Endothelial cell of umbilical vein (primary cell): Measurements from ENCODE around the gene LKAAEAR1. TPM values are rescaled to one million over a fixed set of nuclear protein-coding genes. Genes with fewer than 3 reads are reported as not detected.
A peak's percentile ranks its signal among the peaks of the same experiment; 100 is the strongest.

Experiments
- BruUV-seq: library from RNA; stranded (reverse); fragments of 400-500 nt; replicated peaks from 2 replicates; lab custom pipeline; 2021; lab: Mats Ljungman, UMichigan
- CTCF ChIA-PET: fragments of 300-600, 350-600 bp; sonication (Branson Sonifier 250); formaldehyde crosslinking; loops from one replicate; lab custom pipeline; 2021; ENCODE audit warnings: antibody characterized with exemption, inconsistent platforms; lab: Charles Lee
- POLR2A ChIA-PET: fragments of 300-600, 350-600 bp; sonication (Branson Sonifier 250); formaldehyde crosslinking; loops from one replicate; lab custom pipeline; 2021; ENCODE audit warnings: antibody characterized with exemption, inconsistent platforms; lab: Charles Lee
- DNase-seq: peaks from one replicate; pipeline ENCODE4 v3.0.0-alpha.2; 2011; ENCODE audit warnings: low read depth, low spot score
- FAIRE-seq: peaks from 2 replicates; lab custom pipeline; 2011; peaks lifted over from hg19 to GRCh38; lab: Jason Lieb, UNC
- H2AFZ ChIP-seq: 2 replicates; pipeline ENCODE4 v1.6.0; 2012; ENCODE audit warnings: low read depth, low read length, control low read depth, inconsistent platforms
- H3K27ac ChIP-seq: 2 replicates; pipeline ENCODE4 v1.5.1; 2011; ENCODE audit warnings: low read depth, mild to moderate bottlenecking, control low read depth, low read length, moderate library complexity; ENCODE audit not compliant: insufficient read depth
- H3K27me3 ChIP-seq, 2 experiments: 2 replicates each; pipeline versions ENCODE4 v1.6.0 to v1.6.1; 2011; ENCODE audit warnings: low read length in 2 of 2, mixed read lengths in 1 of 2; ENCODE audit not compliant: control insufficient read depth in 2 of 2, insufficient read depth in 2 of 2
- H3K36me3 ChIP-seq, 2 experiments: 2 replicates in 1 of 2; 3 replicates in 1 of 2; pipeline ENCODE4 v1.5.1; 2011; ENCODE audit warnings: low read length in 2 of 2, mild to moderate bottlenecking in 1 of 2, moderate library complexity in 1 of 2; ENCODE audit not compliant: control insufficient read depth in 2 of 2, insufficient read depth in 2 of 2; ENCODE audit errors: extremely low read depth in 1 of 2
- H3K4me1 ChIP-seq: 3 replicates; pipeline ENCODE4 v1.5.1; 2011; ENCODE audit warnings: mild to moderate bottlenecking, low read length; ENCODE audit not compliant: control insufficient read depth, insufficient read depth; ENCODE audit errors: extremely low read depth
- H3K4me2 ChIP-seq: 2 replicates; pipeline ENCODE4 v1.6.1; 2011; ENCODE audit warnings: low read length, control low read depth, mixed read lengths; ENCODE audit not compliant: insufficient read depth
- H3K4me3 ChIP-seq, 3 experiments: fragments of 200-600 bp in 1 of 3; sonication (generic), shearing (Covaris generic) in 1 of 3; replicated peaks in 1 of 3; 2 replicates each; pipeline ENCODE4 v1.5.1; 2011 to 2016; ENCODE audit warnings: control low read depth in 3 of 3, low read length in 3 of 3, mild to moderate bottlenecking in 2 of 3, inconsistent platforms in 1 of 3, low read depth in 1 of 3, moderate library complexity in 1 of 3; ENCODE audit not compliant: insufficient read depth in 1 of 3
- H3K79me2 ChIP-seq: 2 replicates; pipeline ENCODE4 v1.6.0; 2012; ENCODE audit warnings: low read length, inconsistent platforms; ENCODE audit not compliant: control insufficient read depth, insufficient read depth
- H3K9ac ChIP-seq: replicated peaks from 2 replicates; pipeline ENCODE3; 2011; ENCODE audit warnings: low read length, control low read depth; ENCODE audit not compliant: insufficient read depth; ENCODE audit errors: extremely low read depth
- H3K9me1 ChIP-seq: replicated peaks from 3 replicates; pipeline ENCODE4 v1.6.0; 2011; ENCODE audit warnings: mild to moderate bottlenecking, low read length; ENCODE audit not compliant: control insufficient read depth, insufficient read depth; ENCODE audit errors: extremely low read depth
- H3K9me3 ChIP-seq: replicated peaks from 2 replicates; pipeline ENCODE4 v1.5.1; 2012; ENCODE audit warnings: low read length, inconsistent platforms; ENCODE audit not compliant: control insufficient read depth, insufficient read depth
- H4K20me1 ChIP-seq: replicated peaks from 2 replicates; pipeline ENCODE3; 2011; ENCODE audit warnings: mild to moderate bottlenecking, low read length; ENCODE audit not compliant: control insufficient read depth, insufficient read depth; ENCODE audit errors: extremely low read depth
- EZH2 ChIP-seq: IDR thresholded peaks from 2 replicates; pipeline ENCODE4 v1.6.1; 2012; ENCODE audit warnings: borderline replicate concordance, low read depth, mild to moderate bottlenecking, moderate library complexity, low read length, inconsistent platforms; ENCODE audit not compliant: severe bottlenecking
- FOS ChIP-seq: IDR thresholded peaks from 2 replicates; pipeline ENCODE4 v1.6.1; 2011; ENCODE audit warnings: mild to moderate bottlenecking, low read length, moderate library complexity, borderline replicate concordance; ENCODE audit not compliant: insufficient read depth
- GATA2 ChIP-seq: IDR thresholded peaks from 2 replicates; pipeline ENCODE4 v1.7.0; 2011; ENCODE audit warnings: low read depth, mild to moderate bottlenecking, moderate library complexity, mixed read lengths, low read length; ENCODE audit not compliant: insufficient read length, insufficient read depth
- MAX ChIP-seq: IDR thresholded peaks from 2 replicates; pipeline ENCODE4 v1.6.1; 2011; ENCODE audit not compliant: insufficient read depth, insufficient read length
- MYC ChIP-seq: IDR thresholded peaks from one replicate; pipeline ENCODE4 v1.6.1; 2011; ENCODE audit warnings: mild to moderate bottlenecking, low read depth, low read length
- POLR2AphosphoS5 ChIP-seq: IDR thresholded peaks from 2 replicates; pipeline ENCODE4 v1.6.1; 2012; ENCODE audit warnings: low read depth, mild to moderate bottlenecking, control low read depth, low read length, moderate library complexity; ENCODE audit not compliant: insufficient read depth
- dilution Hi-C: fragments of 300-500 bp; cut with MboI; formaldehyde crosslinking; loops from one replicate; pipeline ENCODE4 v1.15.0; 2019; ENCODE audit warnings: low sequenced_read_pairs; ENCODE audit not compliant: extremely low pct_ligation_motif_present
- intact Hi-C: fragments of 100-400 bp; cut with micrococcal nuclease; formaldehyde crosslinking; loops from one replicate; pipeline ENCODE4 v1.10.0; 2022
- polyA plus RNA-seq, 4 experiments: library from polyadenylated mRNA; depleted of rRNA in 3 of 4; stranded (reverse) in 3 of 4; unstranded in 1 of 4; fragments of >200 nt; gene quantifications; 2 replicates each; pipeline versions ENCODE4 v1.2.1 to v1.2.3, GENCODE V29; 2011 to 2012; ENCODE audit warnings: missing spikeins in 1 of 4
- total RNA-seq: library from RNA; stranded (reverse); gene quantifications from 2 replicates; pipeline ENCODE4 v1.2.3, GENCODE V29; 2021

The LKAAEAR1 gene
- total and polyA plus RNA-seq, 2 donors (not counting 3 experiments of a cell fraction or from before 2014, with no cell fraction given) = 0.29 TPM; not detected in 1

GRCh38 chr20:64056889-64057627 lies 27.1 kb downstream of the LKAAEAR1 start:
- FAIRE-seq = no peak
- H3K4me2 ChIP-seq = no peak overlapping the region
- no peaks in the 10 kb centered on the region for H3K36me3 ChIP-seq
- H4K20me1 ChIP-seq = no peaks in the 10 kb centered on the region
- ChIA-PET POLR2A (interaction anchor here (0.7 to 1.9 kb wide), 4 partner anchors 10 to 77 kb away, joined by 3 to 9 read pairs (median 4); no protein-coding TSS in a partner anchor), CTCF (interaction anchor here (0.6 to 15.2 kb wide), 18 partner anchors 8 to 748 kb away, joined by 3 to 412 read pairs (median 5); partner anchors contain the start of genes C20orf204, OPRL1, PRPF6 and PTK6)
- peaks cover 56% of the 10 kb centered on the region for H3K4me1 ChIP-seq
- no peaks in the 10 kb centered on the region for H3K9me3 ChIP-seq
- H3K27ac ChIP-seq = peak overlapping the region; percentile 40
- TF ChIP-seq MAX (no peak), GATA2 (no peak), MYC (no peak), EZH2 (no peak), FOS (no peak), POLR2AphosphoS5 (no peak)
- H3K9me1 ChIP-seq = no peaks in the 10 kb centered on the region
- BruUV-seq = no TSS peak
- peak; percentile 60 for DNase-seq
- H3K4me3 ChIP-seq = no peak overlapping the region
- intact Hi-C loops (loop anchor here (1.0 to 10.0 kb wide), 5 partner anchors 18 to 518 kb away; partner anchors contain the start of genes DNAJC5, PRPF6 and UCKL1), dilution Hi-C loops (no loop called here)
- peak overlapping the region; percentile 5 for H3K9ac ChIP-seq
- no peaks in the 10 kb centered on the region for H3K79me2 ChIP-seq
- no peaks in the 10 kb centered on the region for H3K27me3 ChIP-seq
- peak overlapping the region; percentile 59 for H2AFZ ChIP-seq
